BJ (cell line): ENCODE results near the gene ADAMTS17. TPM values are rescaled to one million over a fixed set of nuclear protein-coding genes. Genes with fewer than 3 reads are reported as not detected.

Source experiments
- CTCF ChIA-PET: fragments of 350-600 bp; formaldehyde crosslinking; extraction: SDS; loops from one replicate; lab custom pipeline; 2021; ENCODE audit warnings: antibody characterized with exemption, inconsistent platforms; lab: Yijun Ruan, JAX
- POLR2A ChIA-PET: fragments of 300-600 bp; sonication (Branson Sonifier 250); formaldehyde crosslinking; extraction: SDS; loops from one replicate; lab custom pipeline; 2021; ENCODE audit warnings: antibody characterized with exemption; lab: Charles Lee
- DNase-seq: peaks from one replicate; pipeline ENCODE4 v3.0.0-alpha.2; 2011; ENCODE audit warnings: low read depth
- H3K27me3 ChIP-seq: 2 replicates; pipeline ENCODE4 v1.6.0; 2011; ENCODE audit warnings: low read length; ENCODE audit not compliant: control insufficient read depth, insufficient read depth
- H3K36me3 ChIP-seq: 2 replicates; pipeline ENCODE4 v1.5.1; 2011; ENCODE audit warnings: low read length; ENCODE audit not compliant: control insufficient read depth, insufficient read depth
- H3K4me3 ChIP-seq: 2 replicates; pipeline ENCODE4 v1.5.1; 2011; ENCODE audit warnings: low read depth, mild to moderate bottlenecking, control low read depth, low read length
- polyA plus RNA-seq: library from polyadenylated mRNA; depleted of rRNA; stranded (reverse); fragments of >200 nt; gene quantifications from 2 replicates; pipeline ENCODE4 v1.2.3, GENCODE V29; 2011
- TF ChIP-seq, protein P1 (sequence below): IDR thresholded peaks from 2 replicates; pipeline ENCODE4 v1.5.1; 2011; ENCODE audit warnings: low read depth, mild to moderate bottlenecking, control low read depth, inconsistent platforms, low read length, moderate library complexity; ENCODE audit not compliant: insufficient read depth

ADAMTS17 gene
- polyA plus RNA-seq, 1 experiment = not detected

DNA sequence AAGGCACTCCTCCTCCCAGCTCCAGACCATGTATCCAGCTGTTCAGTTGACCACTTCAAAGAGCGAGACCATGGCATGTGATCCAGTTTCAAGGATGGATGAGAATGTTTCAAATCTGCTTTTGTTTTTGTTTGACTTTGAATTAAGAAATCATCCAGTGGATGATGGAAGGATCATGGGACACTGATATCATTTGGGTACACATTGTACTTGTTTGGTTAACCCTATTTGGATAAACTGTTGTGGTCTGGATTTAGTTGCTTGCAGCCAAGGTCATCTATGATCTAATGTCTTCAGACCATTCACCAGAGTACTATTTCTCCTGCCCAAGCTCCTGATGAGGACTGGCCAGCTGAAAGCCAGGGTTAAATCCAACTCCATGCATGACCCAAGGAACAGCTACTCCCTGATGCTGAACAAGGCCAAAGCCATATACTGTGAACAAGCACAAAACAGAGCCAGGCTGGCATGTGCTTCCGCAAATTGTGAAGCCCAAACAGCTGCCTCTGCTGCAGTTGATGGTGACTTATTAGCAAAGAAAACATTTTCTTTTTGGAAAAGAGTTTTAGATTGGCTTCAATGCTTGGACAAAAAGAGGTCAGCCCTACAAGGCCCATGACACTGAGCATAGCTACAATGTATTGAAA lies 5.2 kb upstream of the ADAMTS17 start:
- TF ChIP-seq, protein P1, sequence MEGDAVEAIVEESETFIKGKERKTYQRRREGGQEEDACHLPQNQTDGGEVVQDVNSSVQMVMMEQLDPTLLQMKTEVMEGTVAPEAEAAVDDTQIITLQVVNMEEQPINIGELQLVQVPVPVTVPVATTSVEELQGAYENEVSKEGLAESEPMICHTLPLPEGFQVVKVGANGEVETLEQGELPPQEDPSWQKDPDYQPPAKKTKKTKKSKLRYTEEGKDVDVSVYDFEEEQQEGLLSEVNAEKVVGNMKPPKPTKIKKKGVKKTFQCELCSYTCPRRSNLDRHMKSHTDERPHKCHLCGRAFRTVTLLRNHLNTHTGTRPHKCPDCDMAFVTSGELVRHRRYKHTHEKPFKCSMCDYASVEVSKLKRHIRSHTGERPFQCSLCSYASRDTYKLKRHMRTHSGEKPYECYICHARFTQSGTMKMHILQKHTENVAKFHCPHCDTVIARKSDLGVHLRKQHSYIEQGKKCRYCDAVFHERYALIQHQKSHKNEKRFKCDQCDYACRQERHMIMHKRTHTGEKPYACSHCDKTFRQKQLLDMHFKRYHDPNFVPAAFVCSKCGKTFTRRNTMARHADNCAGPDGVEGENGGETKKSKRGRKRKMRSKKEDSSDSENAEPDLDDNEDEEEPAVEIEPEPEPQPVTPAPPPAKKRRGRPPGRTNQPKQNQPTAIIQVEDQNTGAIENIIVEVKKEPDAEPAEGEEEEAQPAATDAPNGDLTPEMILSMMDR = no peak
- CTCF ChIA-PET = interaction anchor here (0.8 kb wide), 1 partner anchor 8 kb away, joined by 3 read pairs; no protein-coding TSS in a partner anchor
- H3K27me3 ChIP-seq = no peaks in the 10 kb centered on the region; the same call in 1 of the 2 replicates
- POLR2A ChIA-PET = no interaction called here
- no peak overlapping the region for H3K4me3 ChIP-seq
- no peaks in the 10 kb centered on the region for H3K36me3 ChIP-seq
- no peak for DNase-seq

DNA sequence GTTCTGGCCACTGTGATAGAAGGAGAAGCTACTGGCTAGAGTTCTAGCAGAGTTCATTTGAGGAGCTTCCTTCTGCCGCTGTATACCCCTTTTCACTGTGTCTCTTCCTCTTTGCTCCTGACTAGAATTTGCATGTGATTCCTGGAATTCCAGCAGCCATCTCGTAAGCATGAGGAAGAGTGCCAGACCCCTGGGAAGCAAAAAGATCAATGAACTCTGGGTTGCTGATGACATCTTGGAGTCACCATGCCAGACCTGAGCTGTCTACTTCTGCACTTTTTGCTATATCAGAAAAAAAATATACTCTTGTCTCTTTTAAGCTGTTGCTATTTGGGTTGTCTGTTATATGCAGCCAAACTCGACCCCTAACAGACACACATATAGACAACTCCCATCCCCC lies 3.7 kb upstream of the ADAMTS17 start:
- POLR2A ChIA-PET = no interaction called here
- CTCF ChIA-PET = interaction anchor here (1.8 kb wide), 1 partner anchor 227 kb away, joined by 6 read pairs; no protein-coding TSS in a partner anchor

DNA sequence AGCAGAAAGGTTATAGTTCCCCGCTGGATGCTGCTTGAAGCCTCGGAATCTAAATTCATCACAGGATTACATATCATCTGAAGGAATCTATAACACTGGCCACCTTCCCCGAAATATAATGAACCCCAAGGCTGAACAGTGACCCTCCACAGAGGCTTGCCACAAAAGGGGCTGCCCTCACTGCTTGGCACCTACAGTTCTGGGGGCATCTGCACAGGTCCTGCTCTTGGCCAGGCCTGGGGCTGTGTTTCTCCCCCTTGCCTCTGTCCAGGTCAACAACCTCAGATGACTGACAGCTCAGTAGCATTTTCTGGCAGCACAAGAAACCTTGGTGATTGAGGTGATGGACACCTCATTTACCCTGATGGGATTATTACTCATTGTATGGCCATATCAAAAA lies 1.5 kb upstream of the ADAMTS17 start:
- H3K27me3 ChIP-seq = peaks cover 2% of the 10 kb centered on the region; the same call in 1 of the 2 replicates
- TF ChIP-seq, protein P1 = no peak
- ChIA-PET CTCF (no interaction called here), POLR2A (no interaction called here)
- no peak overlapping the region for H3K4me3 ChIP-seq
- no peaks in the 10 kb centered on the region for H3K36me3 ChIP-seq
- DNase-seq = no peak

More for the DNA sequence above, 3.7 kb upstream of the ADAMTS17 start:
- TF ChIP-seq, protein P1 = no peak
- DNase-seq = no peak
- Histone ChIP-seq H3K36me3 (no peaks in the 10 kb centered on the region), H3K4me3 (no peak overlapping the region), H3K27me3 (peaks cover under 1% of the 10 kb centered on the region; the same call in 1 of the 2 replicates)

DNA sequence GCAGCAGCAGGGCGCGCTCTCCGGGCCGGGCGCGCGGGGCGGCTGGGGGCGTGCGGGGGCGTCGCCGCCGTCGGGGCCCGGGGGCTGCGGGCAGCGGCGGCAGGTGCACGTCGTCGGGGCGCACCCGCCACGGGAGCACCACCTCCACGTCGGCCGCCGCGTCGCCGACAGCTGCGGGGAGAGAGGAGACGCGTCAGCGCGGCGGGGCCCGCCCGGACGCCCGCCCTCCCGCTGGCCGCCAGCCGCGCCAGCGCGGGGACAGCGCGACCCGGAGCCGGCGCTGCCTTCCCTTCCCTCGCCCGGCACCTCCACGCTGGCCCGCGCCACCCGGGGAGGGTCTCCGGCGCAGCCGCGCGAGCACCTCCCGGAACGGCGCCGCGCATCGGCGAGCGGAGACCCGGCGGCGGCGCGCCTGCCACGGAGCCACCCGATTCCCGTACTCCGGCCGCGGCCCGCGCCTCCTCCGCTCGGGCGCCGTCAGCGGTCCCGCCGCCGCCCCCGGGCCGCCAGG lies 481 bp downstream of the ADAMTS17 start:
- H3K36me3 ChIP-seq = no peaks in the 10 kb centered on the region
- DNase-seq = no peak
- TF ChIP-seq, protein P1 = no peak
- peaks cover 2% of the 10 kb centered on the region; the same call in 1 of the 2 replicates for H3K27me3 ChIP-seq
- H3K4me3 ChIP-seq = peak overlapping the region; percentile 30
- POLR2A ChIA-PET = no interaction called here
- CTCF ChIA-PET = no interaction called here

DNA sequence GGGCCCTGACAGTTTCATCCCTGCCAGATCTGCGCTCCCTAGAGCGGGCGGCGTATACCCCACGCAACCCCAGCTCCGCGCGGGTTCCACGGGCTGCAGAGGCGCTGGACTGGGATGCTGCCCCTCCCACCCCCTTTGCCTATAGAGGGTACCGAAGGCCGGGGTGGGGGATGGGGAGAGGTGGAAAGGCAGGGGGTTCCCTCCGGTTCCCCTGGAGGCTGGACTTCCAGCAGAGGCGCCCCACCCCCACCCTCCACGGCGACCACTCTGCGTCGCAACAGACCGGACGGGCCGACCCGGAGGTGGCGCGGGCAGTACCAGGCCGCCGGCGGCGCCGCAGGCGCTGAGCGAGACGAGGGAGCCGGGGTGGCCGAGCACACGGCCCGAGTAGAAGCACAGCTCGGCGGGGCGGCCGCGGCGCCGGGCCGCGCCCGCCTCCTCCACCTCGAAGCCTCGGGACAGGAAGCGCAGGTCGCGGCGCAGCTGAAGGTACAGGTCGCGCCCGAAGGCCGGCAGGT lies 995 bp downstream of the ADAMTS17 start:
- ChIA-PET POLR2A (no interaction called here), CTCF (interaction anchor here (5.3 kb wide), 1 partner anchor 10 kb away, joined by 25 read pairs; no protein-coding TSS in a partner anchor)
- Histone ChIP-seq H3K4me3 (no peak overlapping the region), H3K36me3 (no peaks in the 10 kb centered on the region), H3K27me3 (peaks cover 2% of the 10 kb centered on the region; the same call in 1 of the 2 replicates)
- TF ChIP-seq, protein P1 = no peak
- DNase-seq = no peak
